Measurements from ENCODE around the gene METTL13.

METTL13 gene, protein sequence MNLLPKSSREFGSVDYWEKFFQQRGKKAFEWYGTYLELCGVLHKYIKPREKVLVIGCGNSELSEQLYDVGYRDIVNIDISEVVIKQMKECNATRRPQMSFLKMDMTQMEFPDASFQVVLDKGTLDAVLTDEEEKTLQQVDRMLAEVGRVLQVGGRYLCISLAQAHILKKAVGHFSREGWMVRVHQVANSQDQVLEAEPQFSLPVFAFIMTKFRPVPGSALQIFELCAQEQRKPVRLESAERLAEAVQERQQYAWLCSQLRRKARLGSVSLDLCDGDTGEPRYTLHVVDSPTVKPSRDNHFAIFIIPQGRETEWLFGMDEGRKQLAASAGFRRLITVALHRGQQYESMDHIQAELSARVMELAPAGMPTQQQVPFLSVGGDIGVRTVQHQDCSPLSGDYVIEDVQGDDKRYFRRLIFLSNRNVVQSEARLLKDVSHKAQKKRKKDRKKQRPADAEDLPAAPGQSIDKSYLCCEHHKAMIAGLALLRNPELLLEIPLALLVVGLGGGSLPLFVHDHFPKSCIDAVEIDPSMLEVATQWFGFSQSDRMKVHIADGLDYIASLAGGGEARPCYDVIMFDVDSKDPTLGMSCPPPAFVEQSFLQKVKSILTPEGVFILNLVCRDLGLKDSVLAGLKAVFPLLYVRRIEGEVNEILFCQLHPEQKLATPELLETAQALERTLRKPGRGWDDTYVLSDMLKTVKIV

GRCh38 chr1:171781176-171781875 is at the start of gene METTL13:
METTL13 (plus strand) TSS chr1:171781660; CDS start chr1:171781968, 308 bp downstream.
- DNase-seq = peak; percentile 98

- DNase-seq = no peak
These were observed 45.3 kb upstream of the METTL13 start for GRCh38 chr1:171736196-171736595.

GRCh38 chr1:171738911-171739310 is 42.5 kb upstream of the METTL13 start:
- DNase-seq = no peak

DNA sequence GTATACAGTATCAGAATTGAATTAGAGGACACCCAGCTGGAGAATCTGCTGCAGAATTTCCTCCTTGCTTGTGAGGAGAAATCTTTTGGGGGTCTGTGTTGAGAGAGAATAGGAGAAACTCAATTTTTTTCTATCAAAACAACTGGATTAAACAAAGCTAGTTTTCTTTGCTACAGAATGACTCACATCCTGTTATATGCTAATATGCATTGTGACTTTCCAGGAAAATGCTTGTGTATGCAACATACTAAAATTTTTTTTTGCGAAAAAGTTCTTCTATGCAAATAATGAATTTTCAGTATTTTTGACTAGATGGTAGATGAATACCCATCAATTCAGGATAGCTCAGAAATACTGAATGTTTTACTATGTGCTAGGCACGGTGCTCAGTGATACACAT is 41.8 kb upstream of the METTL13 start:
- DNase-seq = no peak

DNA sequence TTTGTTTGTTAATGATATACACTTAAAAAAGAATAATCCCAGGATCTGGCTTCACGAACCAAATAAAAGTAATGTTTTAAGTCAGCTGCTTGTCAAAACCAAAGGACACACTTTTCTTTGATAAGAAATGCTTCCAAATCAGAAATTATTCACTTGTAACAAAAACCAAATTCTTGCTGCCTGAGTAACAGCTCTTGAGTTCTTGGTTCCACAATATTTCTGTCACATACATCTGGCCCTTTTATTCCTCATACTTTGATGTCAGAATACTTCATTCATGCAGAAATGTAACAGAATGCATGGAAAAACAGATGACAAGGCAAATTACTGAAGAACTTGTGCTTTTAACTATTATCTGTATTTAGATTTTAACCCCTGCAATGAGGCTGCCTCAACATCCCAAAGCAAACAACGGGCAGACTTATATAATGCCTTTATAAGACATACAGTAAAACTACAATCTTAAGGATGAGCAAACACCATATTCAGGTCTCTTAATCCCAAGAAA is 41.0 kb upstream of the METTL13 start:
- no peak for DNase-seq

DNA sequence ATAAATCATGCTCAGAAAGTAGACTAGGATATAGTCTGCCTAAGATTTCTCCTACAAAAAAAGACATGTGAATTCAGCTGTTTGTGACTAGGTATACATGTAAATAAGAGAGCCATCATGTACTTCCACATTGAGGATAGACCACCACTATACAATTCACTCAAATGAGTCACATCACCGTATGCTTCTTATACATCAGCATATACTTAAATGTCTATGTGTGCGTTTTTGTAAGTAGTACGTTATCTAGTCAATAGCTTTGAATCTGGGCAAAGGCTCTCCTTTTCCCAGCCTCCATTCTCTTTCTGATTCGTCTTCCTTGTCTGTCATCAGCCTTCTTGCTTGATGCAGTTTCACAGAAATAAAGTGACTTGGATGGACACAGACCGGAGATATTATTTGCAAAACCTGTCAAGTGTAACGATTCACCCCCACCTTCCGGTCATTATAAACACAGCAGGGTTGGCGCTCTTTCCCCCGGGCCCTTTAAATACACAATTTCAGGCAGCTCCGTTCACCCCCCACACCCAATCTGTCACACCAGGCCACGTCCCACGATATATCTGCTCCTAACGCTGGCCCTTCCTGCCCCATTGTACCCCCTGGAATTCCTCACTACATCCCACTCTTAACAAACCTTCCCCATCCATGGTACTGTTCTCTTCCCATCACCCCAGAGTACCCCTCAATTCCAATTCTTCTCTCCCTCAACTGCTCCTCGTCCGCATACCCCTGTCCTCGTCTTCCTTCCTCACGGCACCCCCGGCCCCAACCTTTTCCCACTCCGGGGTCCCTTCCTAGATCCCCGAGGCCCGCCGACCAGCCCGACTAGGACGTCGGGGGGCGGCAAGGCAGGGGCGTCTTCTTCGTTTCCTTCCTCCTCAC is 40.2 kb upstream of the METTL13 start:
- DNase-seq = peak; percentile 14

DNA sequence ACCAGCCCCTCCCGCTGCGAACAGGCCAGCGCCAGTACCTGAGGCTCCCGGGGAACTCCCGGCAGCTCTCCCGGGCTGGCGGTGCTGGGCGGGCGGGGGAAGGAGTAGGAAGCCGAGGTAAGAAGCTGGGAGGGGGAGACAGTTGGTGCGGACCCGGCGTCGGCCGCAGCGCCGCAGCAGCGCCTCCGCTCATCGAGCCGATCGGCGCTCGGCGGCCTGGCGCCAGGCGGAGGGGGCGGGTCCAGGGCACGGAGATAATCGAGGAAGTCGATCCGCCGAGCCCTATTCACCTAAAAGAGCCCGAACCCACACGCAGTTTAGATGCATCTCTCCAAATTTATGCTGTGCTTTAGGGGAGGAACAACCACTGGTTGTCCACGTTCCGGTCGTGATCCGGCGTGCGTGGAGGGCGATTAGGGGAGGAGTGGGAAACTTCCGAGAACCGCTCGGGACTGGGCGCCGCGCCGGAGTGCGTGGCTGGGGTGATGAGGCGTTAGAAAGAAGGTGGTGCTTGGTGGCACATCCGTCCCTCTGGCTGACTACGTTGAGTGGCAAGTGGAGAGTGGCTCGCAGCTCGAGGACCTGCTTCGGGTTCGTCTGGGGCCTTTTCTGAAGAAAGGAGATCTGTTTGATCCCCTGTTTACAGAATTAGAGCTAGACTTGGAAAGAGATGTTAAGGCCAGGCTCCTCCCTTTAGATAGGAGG is 39.4 kb upstream of the METTL13 start, which contains the start of gene VAMP4:
TSS of gene VAMP4 (minus strand) at position 194 of the 705 bp plus-strand sequence. CDS start 3,651 bp downstream, outside the sequence.
- peak; percentile 81 for DNase-seq

- no peak for DNase-seq
These were observed 38.9 kb upstream of the METTL13 start for GRCh38 chr1:171742577-171742922.

DNA sequence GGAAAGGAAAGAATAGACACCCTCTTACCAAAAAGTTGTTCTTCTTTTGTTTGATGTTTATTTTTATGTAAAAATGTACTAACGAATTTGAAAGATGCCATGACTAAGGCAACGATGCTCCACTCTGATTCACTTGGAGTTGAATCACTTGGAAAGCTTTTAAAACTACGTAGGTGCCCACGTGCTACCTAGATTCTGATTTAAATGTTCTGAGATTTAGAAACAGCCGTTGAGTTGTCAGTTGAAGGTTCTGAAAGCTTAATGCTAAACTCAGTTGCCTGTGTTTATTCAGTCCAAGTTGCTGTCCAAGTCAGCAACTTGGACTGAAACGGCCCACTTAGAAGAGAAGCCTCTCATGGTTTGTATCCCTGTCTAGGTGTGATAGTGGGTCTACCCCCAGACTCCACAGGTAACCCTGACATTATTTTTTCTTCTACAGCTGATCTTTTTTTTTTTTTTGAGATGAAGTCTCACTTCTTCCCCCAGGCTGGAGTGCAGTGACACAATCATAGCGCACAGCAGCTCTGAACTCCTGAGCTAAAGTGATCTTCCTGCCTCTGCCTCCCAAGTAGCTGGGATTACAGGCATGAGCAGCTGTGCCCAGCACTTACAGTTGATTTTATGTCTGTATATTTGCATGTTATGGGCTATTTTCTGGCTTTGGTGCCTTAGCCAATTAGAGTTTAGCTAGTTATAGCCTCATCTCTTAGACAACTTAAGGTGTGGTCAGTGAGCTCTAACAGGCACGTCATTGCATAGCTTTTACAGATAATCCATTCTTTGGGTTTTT is 38.2 kb upstream of the METTL13 start:
- DNase-seq = no peak

- DNase-seq = no peak
These were observed 36.5 kb upstream of the METTL13 start for GRCh38 chr1:171744986-171745385.

DNA sequence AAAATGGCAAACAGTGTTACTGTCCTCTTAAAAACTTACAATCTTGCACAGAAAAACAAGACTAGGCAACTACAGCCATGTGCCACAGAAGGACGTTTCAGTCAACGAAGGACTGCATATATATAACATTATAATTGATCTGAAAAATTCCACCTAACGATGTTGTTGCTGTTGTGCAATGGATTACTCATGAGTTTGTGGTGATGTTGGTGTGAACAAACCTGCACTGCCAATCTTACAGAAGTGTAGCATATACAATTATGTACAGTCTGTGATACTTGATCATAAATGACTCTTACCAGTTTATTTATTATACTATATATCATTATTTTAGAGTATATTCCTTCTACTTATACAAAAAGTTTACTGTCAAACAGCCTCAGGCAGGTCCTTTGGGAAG is 32.8 kb upstream of the METTL13 start:
- DNase-seq = no peak

DNA sequence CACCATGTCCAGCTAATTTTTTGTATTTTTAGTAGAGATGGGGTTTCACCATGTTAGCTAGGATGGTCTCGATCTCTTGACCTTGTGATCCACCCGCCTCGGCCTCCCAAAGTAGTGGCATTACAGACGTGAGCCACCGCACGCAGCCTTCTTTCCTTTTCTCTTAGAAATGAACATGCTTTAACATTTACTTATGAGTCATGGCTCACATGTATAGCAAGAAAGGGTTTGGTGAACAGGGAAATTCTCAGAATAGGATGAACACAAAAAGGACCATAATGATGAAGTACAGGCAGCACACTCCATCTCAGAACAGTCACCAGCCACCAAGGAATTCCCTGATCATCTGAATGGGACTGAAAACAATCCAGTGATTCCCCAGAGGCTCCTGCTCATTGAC is 30.2 kb upstream of the METTL13 start:
- no peak for DNase-seq

DNA sequence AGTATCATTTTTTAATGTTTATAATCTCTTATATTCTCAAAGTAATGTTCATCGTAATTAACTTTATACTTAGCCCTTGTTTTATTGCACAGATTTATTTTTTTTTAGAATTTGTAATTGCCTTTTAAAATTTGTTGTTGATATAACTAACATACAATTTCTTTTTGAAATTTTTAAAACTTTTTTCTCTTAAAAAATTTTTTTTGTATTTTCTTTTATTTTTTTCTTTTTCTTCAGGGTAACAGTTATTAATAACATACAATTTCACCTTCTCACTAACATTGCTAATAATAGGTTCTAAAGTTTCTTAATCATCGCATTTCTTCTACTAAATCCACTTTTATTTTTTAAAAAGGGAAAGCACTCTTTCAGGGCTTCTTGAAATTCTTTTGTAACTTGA is 28.3 kb upstream of the METTL13 start:
- no peak for DNase-seq

DNA sequence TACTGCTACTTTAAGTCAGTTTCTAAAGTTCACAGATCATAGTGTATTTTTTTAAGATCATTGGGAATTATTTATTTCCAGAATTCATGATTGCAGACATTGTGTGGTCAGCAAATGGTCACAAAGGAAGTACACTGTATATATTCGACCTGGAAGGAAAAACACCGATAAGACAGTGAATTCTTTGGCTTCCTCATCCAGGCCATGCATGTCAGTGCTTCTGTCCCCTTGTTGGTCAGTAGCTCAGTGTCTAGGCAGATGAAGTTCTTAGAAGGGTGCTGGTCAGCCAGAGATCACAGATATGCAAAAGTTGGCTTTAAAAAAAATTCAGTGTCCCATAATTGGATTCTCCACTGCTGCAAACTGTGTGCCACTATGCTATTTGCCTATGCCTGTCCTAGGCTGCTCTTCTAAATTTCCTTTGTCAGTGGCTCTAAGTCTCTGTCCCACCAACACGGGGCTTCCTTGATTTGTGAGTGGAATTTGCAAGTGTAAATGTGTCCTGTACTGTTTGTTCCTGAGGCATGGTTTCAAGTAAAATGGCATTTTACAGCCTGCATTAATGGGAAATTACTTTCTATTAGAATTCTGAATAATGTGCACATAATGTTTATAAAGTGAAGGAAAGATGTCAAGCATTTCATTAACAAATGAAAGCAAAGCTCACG is 27.6 kb upstream of the METTL13 start:
- DNase-seq = no peak

- DNase-seq = peak; percentile 43
These were observed 27.1 kb upstream of the METTL13 start for GRCh38 chr1:171754353-171754705.

- DNase-seq = no peak
These were observed 26.5 kb upstream of the METTL13 start for GRCh38 chr1:171754971-171755370.

DNA sequence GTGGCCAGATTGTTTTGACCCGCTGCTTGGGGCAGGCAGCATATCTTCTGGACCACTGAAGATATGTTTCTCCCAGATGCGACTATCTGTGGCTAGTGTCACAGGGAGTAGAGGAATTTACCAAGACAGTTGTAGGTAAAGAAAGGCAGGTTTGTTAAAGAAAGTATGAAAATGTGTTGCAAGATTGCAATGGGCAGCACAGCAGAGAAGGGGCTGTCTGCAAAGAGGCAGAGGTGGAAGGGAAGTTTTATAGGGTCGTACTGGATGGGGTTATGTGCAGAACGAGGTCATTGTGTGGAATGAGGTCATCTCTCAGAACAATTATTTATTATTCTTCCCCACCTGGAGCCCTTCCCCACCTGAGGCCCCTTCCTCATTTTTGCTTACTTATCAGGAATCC is 24.6 kb upstream of the METTL13 start:
- DNase-seq = no peak

DNA sequence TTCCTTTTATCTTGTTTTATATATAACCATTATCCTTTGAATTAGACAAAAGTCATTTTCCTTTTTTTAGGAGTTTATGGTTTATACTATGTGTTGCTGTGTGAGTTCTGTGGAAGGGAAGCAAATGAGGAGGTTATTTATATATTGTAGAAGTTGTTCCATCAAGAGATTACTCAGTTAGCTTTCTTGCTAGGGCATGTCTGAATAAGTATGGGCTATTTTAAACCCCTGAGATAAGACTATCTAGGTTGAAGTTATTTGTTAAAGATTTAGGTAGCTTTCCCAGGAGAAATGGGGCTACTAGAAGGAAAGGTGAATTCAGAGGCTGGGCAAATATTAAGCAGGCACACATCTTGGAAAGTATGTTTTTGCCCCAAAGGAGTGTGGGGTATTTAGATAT is 23.4 kb upstream of the METTL13 start:
- no peak for DNase-seq

- DNase-seq = no peak
These were observed 19.3 kb upstream of the METTL13 start for GRCh38 chr1:171762143-171762563.

- DNase-seq = no peak
These were observed 17.7 kb upstream of the METTL13 start for GRCh38 chr1:171763764-171764163.

Data from NCI-H1694 (cell line).